ENCODE measurements around the gene KLK2.

Gene KLK2

DNA sequence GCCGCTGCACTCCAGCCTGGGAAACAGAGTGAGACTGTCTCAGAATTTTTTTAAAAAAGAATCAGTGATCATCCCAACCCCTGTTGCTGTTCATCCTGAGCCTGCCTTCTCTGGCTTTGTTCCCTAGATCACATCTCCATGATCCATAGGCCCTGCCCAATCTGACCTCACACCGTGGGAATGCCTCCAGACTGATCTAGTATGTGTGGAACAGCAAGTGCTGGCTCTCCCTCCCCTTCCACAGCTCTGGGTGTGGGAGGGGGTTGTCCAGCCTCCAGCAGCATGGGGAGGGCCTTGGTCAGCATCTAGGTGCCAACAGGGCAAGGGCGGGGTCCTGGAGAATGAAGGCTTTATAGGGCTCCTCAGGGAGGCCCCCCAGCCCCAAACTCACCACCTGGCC is at the start of gene KLK2:
KLK2 (plus strand) TSS at position 384 of the 400 bp plus-strand sequence. CDS start 35 bp downstream, outside the sequence.
- DNase-seq (ENCODE audit: low spot score): no peak

DNA sequence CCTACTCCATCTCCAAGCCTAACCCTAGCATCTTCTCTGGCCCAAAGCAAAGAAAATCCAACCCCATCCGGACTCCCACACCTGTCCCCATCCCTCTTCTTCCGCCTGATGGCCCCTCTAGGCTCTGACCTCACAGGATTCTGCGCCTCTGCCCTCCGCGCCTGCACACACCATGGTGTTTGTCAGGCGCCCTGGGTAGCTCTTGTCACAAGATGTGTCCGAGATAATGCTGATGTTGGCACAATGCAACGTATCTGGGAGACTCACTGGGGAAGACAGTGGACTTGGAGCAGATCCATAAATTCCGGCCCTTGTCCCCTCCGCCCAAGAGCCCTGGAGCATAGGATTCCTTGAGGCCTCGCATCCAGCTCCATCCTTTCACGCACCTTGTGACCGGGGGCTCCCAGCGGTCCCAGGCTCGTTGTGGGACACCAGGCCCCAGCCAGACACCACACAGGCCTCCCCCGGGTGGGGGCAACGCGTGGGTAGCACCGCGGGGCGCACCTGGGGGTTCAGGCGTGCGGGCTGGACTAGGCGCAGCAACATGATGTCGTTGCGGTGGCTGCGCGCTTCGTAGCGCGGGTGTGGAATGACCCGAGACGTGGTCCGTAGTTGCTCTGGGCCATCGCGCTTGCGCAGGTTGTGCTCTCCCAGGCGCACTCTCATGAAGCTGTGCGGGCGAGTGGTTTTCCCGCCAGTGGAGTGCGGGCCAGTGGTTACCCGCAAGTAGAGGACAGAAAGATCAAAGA is 46.6 kb upstream of the KLK2 start:
- DNase-seq (ENCODE audit: low spot score): no peak

DNA sequence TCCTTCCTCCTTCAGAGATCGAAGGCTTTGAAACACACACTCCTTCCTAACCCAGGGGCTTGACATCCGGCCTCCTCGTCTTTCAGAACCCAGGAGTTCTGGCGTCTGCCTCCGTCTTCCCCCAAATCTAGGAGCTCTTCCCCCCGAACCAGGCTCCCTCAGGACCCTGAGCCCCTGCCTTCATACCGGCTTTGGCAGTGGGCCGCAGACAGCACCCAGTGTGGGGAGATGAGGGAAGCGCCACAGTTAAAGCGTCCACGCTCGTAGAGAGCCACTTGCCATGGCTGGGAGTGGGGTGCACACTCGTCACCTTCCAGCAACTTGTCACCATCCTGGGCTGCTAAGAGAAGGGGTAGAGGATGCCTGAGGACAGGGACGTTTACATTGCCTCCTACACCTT is 45.8 kb upstream of the KLK2 start:
- no peak for DNase-seq (ENCODE audit: low spot score)

DNA sequence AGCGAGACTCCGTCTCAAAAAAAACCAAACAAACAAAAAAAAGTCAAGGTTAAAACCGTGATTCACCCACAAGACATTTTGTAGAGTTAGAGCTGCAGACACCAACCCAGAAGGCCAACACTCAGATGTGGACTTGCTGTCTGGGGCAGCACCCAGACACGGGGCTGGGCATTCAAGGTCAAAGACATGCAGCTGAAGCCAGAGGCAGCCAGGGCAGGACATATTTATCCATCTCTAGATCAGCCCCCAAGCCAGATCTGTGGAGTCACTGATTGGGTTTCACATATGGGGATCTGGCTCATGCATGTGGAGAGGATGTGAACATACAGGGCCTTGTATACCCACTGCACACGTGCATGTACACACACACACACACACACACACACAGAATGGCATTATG is 43.4 kb upstream of the KLK2 start:
- DNase-seq (ENCODE audit: low spot score): no peak

DNA sequence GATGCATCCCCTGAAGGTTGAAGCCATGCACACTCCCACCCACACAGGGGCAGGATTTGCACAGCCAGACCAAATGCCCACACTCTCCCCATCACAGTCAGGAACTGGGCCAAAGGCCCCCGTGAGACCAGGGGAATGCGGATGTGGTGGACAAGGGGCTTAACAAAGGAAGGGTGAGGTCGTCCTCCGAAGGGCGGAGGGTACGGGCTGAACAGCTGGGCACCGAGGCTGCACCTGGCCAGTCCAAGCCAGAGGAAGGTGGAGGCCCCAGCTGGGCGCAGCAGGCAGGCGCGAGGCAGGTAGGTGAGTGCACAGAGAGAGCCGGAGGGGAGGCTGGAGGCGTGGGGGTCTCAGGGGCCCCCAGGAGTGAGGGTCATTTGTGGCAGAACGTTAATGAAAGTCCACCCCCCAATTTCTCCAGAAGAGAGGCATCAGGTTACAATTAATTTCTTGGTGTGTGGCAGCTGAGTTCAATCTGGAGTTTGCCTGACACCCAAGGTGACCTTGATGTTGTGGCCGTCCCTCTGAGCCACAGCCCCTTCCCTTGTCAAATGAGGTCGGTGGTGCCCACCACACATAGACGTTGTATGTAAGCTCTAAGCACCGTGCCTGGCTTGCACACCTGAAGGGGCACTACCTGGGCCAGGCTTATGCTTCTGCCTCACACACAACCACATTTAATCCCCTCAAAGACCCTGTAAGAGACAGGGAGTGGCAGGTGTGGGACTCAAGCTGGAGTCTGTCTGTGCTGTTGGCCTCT is 42.8 kb upstream of the KLK2 start:
- no peak for DNase-seq (ENCODE audit: low spot score)

DNA sequence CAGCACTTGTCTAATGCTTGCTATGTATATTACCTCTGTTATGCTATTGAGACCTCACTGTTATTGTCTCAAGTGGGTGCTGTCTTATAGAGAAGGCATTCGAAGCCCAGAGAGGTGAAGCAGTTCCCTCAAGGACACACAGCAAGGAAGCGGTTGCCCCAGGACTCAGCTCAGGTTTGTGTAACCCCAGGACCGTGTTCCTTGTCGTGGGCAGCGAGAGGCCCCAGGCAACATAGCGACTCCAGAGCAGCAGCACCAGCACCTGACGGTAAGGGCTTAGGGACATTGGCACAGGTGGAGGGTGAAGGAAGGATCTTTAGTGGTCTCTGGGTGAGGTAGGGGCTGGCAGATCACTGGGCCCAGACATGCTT is 42.2 kb upstream of the KLK2 start:
- DNase-seq (ENCODE audit: low spot score): no peak

DNA sequence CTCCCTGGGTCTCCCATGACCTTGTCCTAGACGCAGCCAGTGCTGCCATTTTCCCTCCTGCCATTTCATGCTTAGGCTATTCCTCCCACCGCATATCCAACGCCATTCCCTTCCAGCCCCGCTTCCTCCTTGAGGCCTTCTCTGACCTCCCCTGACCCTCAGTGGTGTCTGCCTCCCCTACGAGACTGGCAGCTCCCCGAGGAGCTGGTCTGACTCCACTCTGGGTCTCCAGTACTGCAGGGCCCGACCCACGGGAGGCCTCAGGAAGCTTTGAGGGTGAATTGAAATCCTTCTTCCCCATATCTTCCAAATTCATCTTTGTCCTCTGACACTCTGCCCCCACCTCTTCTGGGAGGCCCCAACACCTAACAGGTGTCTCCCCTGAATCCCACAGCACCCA is 40.6 kb upstream of the KLK2 start:
- no peak for DNase-seq (ENCODE audit: low spot score)

DNA sequence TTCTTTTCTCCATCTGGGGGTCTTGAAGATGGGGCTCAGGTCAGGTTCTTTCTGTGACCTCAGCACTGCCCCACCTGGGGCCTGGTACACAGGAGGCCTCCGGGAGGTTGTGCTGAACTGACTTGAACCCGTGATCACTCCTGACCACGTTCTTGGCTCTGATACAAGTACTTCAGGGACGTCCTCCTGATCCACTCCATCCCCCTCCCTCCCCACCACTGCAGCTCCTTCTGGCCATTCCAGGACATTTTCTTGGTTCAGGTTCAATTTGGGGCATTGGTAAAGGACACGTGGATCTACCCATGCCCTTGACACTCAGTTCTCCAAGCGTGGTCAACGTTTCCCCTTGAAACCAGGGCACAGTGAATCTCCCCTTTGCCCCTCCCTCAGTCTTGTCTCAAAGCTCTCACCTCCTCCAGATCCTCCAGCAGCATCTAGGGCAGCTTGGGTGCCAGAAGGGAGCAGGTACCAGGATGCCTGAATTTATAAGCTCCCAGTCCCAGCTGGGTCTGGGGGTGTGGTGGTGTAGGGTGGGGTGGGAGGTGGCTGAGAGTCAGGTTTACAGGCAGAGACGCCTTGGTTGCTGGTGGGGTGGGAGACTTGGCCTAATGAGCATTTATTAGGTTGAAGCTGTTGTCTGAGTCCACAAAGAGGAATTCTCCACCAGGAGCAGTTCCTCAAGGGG is 40.0 kb upstream of the KLK2 start, which contains the start of gene KLK15:
KLK15 (minus strand) TSS at position 458 of the 685 bp plus-strand sequence. CDS start 2,082 bp downstream, outside the sequence.
- DNase-seq (ENCODE audit: low spot score): no peak

DNA sequence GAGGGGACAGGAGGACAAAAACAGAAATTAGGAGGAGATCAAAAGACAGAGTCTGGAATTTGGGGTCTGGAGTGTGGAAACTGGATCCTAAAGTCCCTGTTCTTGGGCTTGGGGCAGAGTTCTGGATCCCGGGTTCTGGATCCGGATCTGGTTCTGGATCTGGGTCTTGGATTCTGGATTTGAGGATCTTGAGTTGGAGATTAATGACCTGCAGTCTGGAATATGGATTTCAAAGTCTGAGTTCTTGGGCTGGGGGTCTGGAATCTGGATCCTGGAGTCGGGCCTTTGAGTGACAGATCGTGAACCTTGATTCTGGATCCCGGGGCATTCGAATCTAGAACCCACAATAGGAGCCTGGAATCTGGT is 39.5 kb upstream of the KLK2 start:
- DNase-seq (ENCODE audit: low spot score): no peak

DNA sequence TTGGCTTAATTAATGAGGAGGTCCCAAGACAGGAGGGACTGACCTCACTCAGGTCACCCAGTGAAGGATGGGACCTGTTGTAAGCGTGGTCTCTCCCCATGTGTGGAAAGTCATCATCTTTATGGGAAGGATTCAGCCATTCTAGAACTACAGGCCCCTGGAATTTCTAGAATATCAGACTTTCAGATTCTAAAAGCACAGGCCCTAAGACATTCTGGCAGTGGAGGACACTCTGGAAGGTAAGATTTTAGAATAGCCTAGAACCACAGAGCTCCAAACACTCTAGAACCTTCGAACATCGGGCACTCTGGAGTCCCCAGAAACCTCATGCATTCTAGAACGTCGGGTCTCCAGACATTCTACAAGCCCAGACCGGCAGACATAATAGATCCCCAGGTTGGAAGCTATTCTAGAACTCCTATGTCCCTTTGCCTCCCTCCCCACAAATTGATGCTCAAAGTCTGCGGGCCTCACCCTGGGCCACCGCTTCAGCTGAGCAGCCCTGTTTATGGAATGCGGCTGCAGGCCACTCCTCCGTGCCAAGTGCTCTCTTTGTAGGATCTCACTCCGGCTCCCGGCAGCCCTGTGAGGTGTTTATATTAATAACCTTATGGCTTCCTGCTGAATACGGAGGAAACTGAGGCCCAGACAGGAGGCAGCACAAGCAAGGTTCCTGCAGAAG is 38.0 kb upstream of the KLK2 start:
- no peak for DNase-seq (ENCODE audit: low spot score)

DNA sequence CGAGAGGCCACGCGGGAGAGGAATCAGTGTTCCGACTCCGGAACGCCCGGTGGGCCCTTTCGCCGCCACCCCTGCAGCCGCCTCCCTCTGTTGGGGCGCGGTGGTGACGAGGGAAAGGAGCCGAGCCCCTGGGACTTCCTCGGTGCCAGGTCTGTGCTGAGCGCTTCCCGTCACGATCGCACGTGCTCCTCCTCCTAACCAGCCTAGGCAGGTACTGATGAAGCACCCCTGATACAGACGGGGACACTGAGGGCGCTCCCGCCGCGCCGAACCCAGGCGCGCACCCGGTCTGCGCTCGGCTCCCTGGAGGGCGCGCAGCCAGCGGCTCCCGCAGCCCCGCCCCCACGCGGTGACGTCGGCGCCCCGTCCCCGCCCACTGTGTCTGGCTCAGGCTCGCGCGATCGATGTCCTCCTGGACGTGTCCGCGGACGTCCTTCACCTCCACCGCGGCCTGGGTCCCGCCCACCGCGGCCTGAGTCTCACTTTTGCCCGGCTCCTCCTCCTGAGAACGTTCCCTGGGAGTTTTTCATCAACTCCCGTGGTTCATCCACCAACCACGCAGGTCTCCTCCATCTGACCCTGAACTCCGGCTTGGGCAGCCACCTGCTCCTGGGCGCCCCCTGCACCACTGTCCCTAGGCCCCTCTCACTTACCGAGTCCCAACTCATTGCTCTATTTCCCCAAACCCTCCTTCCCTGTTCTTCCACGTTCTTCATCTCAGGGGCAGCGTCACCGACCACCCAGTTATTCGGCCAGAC is 37.3 kb upstream of the KLK2 start:
- DNase-seq (ENCODE audit: low spot score): peak; percentile 6

DNA sequence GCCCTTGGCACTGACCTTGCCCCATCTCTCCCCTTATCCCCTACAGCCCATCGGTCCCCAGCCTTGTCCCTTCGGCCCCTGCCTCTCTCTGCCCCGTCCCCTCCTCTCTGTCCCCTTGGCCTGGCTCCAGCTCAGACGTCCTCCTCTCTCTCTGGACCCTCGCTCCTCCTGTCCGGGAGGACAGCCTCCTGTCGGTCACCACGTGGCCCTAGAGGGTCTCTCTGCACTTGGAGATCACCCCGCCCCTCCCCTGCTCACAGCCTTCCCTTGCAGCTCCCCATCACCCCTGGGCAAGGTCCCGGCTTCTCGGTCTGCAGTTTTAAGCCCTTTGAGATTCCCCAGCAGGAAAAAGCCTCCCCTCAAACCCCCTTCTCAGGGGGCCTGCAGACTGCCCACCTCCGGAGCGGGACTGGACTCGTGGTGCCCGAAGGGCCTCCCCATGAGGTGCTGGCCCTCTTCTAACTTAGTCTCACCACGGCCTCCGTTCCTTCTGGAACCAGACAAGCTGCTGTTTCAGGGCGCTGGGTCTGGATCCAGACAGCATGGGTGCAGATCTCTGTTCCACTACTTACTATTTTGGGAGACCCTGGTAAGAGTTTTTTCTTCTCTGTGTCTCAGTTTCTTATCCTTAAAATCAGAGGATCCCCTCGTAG is 36.6 kb upstream of the KLK2 start:
- no peak for DNase-seq (ENCODE audit: low spot score)

DNA sequence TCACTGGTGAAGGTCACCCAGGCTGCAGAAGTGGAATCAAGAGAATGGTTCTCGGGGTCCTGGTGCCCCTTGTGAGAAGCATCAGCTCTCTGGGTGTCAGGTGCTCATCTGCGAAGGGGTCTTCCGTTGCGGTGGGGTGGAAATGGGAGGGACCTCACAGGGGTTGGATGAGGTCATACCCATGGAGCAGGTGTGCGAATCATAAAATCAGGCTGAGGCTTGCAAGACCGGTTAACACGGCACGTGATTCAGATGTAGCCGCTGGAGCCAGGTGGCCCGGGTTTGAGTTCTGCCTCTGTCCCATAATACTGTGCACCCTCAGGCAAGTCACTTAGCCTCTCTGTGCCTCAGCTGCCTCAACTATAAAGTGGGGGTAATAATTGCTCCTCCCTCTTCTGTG is 35.9 kb upstream of the KLK2 start:
- DNase-seq (ENCODE audit: low spot score): no peak

DNA sequence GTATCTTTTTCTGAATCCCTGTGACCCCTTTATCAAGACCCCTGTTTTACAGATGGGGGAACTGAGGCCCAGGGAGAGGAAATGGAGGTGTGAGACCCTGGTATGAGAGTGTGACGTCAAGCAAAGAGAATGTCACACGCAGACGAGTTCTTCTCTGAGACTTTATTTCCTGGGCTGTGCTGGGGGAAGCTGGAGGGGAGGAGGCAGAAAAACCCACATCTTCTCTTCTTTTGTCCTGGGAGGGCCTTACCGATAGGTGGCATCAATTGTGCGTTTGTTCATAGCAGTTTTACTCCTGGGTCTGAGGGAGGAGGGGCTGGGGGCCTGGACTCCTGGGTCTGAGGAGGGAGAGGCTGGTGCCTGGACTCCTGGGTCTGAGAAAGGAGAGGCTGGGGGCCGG is 35.0 kb upstream of the KLK2 start:
- DNase-seq (ENCODE audit: low spot score): no peak

DNA sequence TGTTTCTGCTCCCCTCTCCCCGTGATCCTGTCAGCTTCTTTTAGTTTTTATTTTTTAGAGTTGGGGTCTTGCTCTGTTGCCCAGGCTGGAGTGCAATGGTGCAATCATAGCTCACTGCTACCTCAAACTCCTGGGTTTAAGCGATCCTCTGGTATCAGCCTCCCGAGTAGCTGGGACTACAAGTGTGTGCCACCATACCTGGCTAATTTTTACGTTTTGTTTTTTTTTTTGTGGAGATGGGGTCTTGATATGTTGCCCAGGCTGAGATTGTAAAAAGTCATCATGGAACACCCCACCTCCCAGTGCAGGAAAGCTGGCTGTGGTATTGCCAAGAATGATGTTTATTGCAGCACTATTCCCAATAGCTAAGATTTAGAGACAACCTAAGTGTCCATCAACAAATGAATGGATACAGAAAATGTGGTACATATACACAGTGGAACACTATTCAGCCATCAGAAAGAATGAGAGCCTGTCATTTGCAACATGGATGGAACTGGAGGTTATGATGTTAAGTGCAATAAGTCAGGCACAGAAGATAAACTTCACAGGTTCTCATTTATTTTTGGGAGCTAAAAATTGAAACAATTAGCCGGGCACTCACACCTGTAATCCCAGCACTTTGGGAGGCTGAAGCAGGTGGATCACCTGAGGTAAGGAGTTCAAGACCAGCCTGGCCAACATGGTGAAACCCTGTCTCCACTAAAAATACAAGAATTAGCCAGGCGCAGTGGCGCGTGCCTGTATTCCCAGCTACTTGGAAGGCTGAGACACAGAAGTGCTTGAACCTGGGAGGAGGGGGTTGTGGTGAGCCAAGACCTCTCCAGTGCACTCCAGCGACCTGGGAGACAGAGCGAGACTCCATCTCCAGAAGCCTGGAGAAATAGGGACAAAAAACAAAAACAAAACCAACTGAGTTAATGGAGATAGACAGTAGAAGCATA is 33.3 kb upstream of the KLK2 start:
- DNase-seq (ENCODE audit: low spot score): no peak

DNA sequence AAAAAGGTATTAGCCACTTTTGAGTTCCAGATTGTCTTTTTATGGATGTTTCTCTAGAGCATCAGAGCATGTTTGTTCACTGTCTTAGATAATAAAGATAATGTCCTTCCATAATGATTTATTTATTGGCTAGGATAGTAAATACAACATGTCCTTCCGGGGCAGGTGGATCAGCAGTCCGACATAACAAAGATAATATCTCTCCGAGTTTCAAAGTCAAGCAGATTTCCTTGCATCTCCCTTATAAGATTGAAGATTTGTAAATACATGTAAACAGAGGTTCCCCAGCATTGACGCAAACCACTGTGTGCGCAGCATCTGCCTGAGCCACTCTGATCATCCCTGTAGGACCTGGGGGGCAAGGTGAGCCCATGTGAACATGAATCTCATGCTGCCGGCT is 31.1 kb upstream of the KLK2 start:
- DNase-seq (ENCODE audit: low spot score): no peak

DNA sequence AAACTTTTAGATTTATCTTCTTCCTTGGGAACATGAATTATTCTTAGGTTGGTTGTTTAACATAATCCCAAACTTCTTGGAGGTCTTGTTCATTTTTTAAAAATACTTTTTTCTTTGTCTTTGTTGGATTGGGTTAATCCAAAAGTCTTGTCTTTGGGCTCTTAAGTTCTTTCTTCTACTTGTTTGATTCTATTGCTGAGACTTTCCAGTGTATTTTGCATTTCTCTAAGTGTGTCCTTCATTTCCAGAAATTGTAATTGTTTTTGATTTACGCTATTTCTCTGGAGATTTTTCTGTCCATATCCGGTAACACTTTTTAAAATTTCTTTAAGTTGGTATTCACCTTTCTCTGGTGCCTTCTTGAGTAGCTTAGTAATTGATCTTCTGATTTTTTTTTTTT is 30.0 kb upstream of the KLK2 start:
- DNase-seq (ENCODE audit: low spot score): no peak

DNA sequence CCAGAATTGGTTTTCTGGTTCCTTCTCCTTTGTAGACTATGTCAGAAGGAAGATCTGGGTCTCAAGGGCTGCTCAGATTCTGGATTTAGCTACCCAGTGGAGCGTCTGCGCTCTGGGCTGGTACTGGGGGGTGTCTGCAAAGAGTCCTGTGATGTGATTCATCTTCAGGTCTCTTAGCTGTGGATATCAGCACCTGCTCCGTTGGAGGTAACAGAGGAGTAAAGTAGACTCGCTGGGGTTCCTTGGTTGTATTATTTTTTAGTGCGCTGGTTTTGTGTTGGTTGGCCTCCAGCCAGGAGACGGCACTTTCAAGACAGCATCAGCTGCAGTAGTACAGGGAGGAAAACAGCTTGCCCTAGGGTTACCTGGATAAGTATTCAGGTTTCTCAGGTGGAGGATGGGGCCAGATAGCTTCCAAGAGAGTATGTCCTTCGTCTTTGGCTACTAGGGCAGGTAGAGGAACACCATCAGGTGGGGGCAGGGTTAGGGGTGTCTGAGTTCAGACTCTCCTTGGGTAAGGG is 29.5 kb upstream of the KLK2 start:
- DNase-seq (ENCODE audit: low spot score): no peak

DNA sequence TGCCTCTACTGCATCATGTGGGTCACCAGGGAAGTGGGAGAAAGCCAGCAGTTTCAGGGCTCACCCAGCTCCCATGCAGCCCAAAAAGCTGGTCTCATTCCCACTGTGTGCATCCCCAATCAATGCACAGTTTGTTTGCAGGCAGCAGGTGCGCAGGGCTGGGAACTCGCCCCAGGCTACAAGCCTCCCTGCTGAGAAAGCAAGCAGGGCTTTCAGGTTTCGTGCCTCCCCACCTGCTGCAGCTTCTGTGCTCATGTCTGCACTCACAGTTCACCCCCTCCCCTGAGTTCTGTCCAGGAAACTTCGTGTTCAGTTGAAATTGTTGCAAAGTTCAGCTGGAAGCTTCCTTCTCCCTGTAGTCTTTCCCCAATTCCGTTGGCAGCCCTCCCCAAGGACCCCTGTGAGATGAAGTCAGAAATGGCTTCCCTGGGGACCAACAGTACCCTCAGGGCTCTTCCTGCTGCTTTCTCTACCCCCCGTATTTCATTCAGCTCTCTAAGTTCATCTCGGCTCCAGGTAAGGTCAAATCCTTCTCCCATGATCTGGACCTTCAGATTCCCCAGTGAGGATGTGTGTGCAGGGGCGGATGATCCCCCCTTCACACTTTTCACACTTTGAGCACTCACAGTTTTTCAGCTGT is 28.8 kb upstream of the KLK2 start:
- no peak for DNase-seq (ENCODE audit: low spot score)
